ENCODE results near the gene CABLES1.

DNA sequence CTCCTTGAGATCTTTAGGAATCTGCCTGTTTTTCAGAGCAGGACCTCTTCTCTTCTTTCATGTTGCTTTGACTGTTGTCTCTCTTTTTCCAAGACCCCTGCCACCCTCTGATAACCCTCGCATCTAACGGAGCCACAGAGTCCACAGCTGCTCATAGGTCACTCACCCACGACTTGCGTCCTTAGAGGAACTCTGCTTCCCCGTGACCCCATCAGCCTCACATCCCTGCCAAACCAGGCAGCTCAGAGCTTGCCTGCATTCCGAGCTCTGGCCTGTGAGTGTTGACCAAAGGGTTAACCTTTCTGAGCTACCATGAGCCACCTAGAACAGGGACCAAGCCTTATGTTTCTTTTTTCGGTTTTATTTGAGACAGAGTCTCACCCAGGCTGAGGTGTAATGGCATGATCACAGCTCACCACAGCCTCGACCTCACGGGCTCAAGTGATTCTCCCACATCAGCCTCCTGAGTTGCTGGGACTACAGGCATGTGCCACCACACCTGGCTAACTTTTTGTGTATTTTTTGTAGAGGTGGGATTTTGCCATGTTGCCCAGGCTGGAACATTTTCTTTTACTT is 36.4 kb downstream of the CABLES1 start:
- TF ChIP-seq, protein P1, sequence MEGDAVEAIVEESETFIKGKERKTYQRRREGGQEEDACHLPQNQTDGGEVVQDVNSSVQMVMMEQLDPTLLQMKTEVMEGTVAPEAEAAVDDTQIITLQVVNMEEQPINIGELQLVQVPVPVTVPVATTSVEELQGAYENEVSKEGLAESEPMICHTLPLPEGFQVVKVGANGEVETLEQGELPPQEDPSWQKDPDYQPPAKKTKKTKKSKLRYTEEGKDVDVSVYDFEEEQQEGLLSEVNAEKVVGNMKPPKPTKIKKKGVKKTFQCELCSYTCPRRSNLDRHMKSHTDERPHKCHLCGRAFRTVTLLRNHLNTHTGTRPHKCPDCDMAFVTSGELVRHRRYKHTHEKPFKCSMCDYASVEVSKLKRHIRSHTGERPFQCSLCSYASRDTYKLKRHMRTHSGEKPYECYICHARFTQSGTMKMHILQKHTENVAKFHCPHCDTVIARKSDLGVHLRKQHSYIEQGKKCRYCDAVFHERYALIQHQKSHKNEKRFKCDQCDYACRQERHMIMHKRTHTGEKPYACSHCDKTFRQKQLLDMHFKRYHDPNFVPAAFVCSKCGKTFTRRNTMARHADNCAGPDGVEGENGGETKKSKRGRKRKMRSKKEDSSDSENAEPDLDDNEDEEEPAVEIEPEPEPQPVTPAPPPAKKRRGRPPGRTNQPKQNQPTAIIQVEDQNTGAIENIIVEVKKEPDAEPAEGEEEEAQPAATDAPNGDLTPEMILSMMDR (IDR thresholded peaks at IDR 0.05 in 4 of 5, conservative IDR thresholded peaks at IDR 0.05 in 1 of 5) = no peak
- TF ChIP-seq POLR2A (IDR thresholded peaks at IDR 0.05) = no peak
